Activated T-helper 1 cell treated with anti-CD3 and anti-CD28 coated beads, Interleukin-12 subunit alpha, Interleukin-12 subunit beta, Interleukin-2, Interleukin-4 antibody, amounts not matched to agents 30 ng/mL and 10 ng/mL and 1 ng/mL, durations not matched to agents 14 hours and 24 hours and 36 hours (primary cell): ENCODE results near the gene CLCNKA. TPM values are rescaled to one million over a fixed set of nuclear protein-coding genes. Genes with fewer than 3 reads are reported as not detected.

Experiments
- DNase-seq: peaks from one replicate; pipeline ENCODE4 v3.0.0; 2021; ENCODE audit warnings: low spot score
- H3K27ac Mint-ChIP-seq: one replicate; pipeline ENCODE4 v1.8.0; 2021; ENCODE audit warnings: mild to moderate bottlenecking, mixed read lengths
- H3K27me3 Mint-ChIP-seq: one replicate; pipeline ENCODE4 v1.8.0; 2022; ENCODE audit warnings: mild to moderate bottlenecking, moderate library complexity, mixed read lengths; ENCODE audit not compliant: insufficient read depth
- H3K36me3 Mint-ChIP-seq: one replicate; pipeline ENCODE4 v1.8.0; 2021; ENCODE audit warnings: low read depth, mixed read lengths
- H3K4me1 Mint-ChIP-seq: one replicate; pipeline ENCODE4 v1.8.0; 2021; ENCODE audit warnings: low read depth, mixed read lengths
- H3K4me3 Mint-ChIP-seq: one replicate; pipeline ENCODE4 v1.8.0; 2021; ENCODE audit warnings: mild to moderate bottlenecking, moderate library complexity, mixed read lengths
- H3K9me3 Mint-ChIP-seq: one replicate; pipeline ENCODE4 v1.8.0; 2021; ENCODE audit warnings: mixed read lengths
- intact Hi-C: fragments of 100-400 bp; cut with micrococcal nuclease; formaldehyde crosslinking; loops from one replicate; pipeline ENCODE4 v1.15.1; 2024
- total RNA-seq: library from RNA; stranded (reverse); gene quantifications from 2 replicates; pipeline ENCODE4 v1.2.3, GENCODE V29; 2022

CLCNKA gene
- total RNA-seq, 1 donor from 2014 or later: not detected

GRCh38 chr1:16067933-16068332 lies 46.1 kb downstream of the CLCNKA start:
- Mint-ChIP-seq H3K27ac (no peak overlapping the region), H3K27me3 (peaks cover 22% of the 10 kb centered on the region), H3K9me3 (no peaks in the 10 kb centered on the region), H3K4me3 (no peak overlapping the region), H3K36me3 (no peaks in the 10 kb centered on the region), H3K4me1 (peaks cover 42% of the 10 kb centered on the region)
- intact Hi-C loops: no loop called here
- no peak for DNase-seq

- no peaks in the 10 kb centered on the region for H3K9me3 Mint-ChIP-seq
Observed at GRCh38 chr1:16068356-16069270, 46.8 kb downstream of the CLCNKA start.

GRCh38 chr1:16070640-16071355 lies 49.0 kb downstream of the CLCNKA start:
- H3K36me3 Mint-ChIP-seq: no peaks in the 10 kb centered on the region
- no peaks in the 10 kb centered on the region for H3K9me3 Mint-ChIP-seq
- no peak overlapping the region for H3K27ac Mint-ChIP-seq
- H3K4me1 Mint-ChIP-seq: peaks cover 30% of the 10 kb centered on the region
- intact Hi-C loops: no loop called here
- H3K4me3 Mint-ChIP-seq: no peak overlapping the region
- H3K27me3 Mint-ChIP-seq: peaks cover 31% of the 10 kb centered on the region
- DNase-seq: no peak

More at GRCh38 chr1:16068356-16069270, 46.8 kb downstream of the CLCNKA start:
- no peak for DNase-seq
- intact Hi-C loops: no loop called here
- H3K4me1 Mint-ChIP-seq: peaks cover 40% of the 10 kb centered on the region
- no peaks in the 10 kb centered on the region for H3K36me3 Mint-ChIP-seq
- H3K27ac Mint-ChIP-seq: peak overlapping the region; percentile 42
- no peak overlapping the region for H3K4me3 Mint-ChIP-seq
- H3K27me3 Mint-ChIP-seq: peaks cover 22% of the 10 kb centered on the region

DNA sequence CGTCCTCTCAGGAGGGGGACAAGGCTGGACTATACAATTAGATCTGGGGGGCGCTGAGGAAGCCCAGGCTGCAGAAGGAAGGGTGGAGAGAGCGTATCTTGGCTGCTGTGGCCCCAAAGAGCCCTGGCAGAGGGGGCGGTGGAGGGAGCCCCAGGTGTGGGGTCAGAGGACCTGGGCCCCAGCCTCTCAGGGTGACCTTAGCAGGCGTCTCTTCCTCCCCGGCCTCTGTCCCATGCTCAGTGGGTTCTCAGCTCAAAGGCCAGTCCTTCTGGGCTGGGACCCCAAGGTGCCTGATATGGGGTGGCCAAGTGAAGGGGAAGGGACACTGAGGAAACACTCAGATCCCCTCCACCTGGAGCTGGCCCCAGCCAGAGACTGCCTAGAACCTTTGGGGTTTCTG lies 49.8 kb downstream of the CLCNKA start:
- Mint-ChIP-seq H3K27me3 (peaks cover 30% of the 10 kb centered on the region), H3K9me3 (no peaks in the 10 kb centered on the region), H3K36me3 (no peaks in the 10 kb centered on the region), H3K27ac (no peak overlapping the region), H3K4me3 (no peak overlapping the region), H3K4me1 (peaks cover 30% of the 10 kb centered on the region)
- intact Hi-C loops: no loop called here
- DNase-seq: no peak

- DNase-seq: no peak
- peaks cover 29% of the 10 kb centered on the region for H3K27me3 Mint-ChIP-seq
- H3K4me3 Mint-ChIP-seq: no peak overlapping the region
- peaks cover 30% of the 10 kb centered on the region for H3K4me1 Mint-ChIP-seq
- intact Hi-C loops: no loop called here
- H3K36me3 Mint-ChIP-seq: no peaks in the 10 kb centered on the region
- no peak overlapping the region for H3K27ac Mint-ChIP-seq
- H3K9me3 Mint-ChIP-seq: no peaks in the 10 kb centered on the region
Observed at GRCh38 chr1:16072095-16072494, 50.3 kb downstream of the CLCNKA start.

DNA sequence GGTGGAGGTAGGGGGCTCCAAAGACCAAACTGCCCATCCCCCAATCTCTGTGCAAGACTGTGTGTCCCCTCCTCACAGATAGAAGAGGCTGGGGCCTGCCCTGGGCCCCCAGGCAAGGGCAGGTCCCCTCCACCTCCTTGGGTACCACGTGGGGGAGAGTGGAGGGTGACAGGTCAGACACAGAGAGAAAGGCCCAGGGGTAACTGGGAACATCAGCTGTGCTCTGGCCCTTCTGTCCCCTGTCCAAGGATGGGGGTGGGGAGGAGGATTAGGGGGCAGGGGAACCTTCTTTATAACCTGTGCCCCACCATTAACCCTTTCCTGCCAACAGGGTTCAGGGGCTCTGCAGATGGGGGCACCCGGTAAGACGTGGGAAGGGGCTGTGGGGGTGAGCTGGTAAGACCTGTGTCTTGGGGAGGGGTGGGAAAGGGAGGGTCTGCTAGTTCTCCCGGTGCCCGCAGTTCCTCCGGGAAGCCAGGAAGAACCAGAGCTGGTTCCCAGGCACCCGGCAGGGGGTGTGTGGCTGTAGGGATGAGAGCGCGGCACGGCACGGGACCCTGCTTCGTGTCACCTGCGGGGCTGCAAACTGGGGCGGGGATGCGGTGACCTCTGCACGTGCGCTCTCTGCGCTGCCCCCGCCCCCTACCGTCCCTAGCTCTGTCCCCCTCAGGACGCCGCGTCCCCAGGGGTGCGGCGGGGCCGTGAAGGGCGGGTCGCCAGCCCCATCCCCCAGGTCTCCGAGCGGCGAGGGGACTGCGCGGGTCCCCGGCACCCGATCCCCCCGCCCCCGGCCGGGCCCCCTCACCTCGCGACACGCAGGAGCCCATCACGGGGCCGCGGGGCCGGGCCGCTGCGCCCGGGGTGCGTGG lies 51.0 kb downstream of the CLCNKA start:
- peaks cover 30% of the 10 kb centered on the region for H3K4me1 Mint-ChIP-seq
- intact Hi-C loops: no loop called here

GRCh38 chr1:16073490-16074119 lies 51.8 kb downstream of the CLCNKA start, which contains the start of gene FAM131C:
FAM131C (minus strand) TSS chr1:16073651; CDS start chr1:16073442, 209 bp downstream.
- intact Hi-C loops: no loop called here
- H3K27ac Mint-ChIP-seq: peak within 1 kb of the TSS; percentile 16
- H3K36me3 Mint-ChIP-seq: no peaks in the 10 kb centered on the region
- peaks cover 29% of the 10 kb centered on the region for H3K27me3 Mint-ChIP-seq
- no peaks in the 10 kb centered on the region for H3K9me3 Mint-ChIP-seq
- peaks cover 29% of the 10 kb centered on the region for H3K4me1 Mint-ChIP-seq
- H3K4me3 Mint-ChIP-seq: peak within 1 kb of the TSS; percentile 72
- DNase-seq: peak; percentile 22

More for the DNA sequence above, 51.0 kb downstream of the CLCNKA start:
- Mint-ChIP-seq H3K4me3 (peak overlapping the region; percentile 42), H3K36me3 (no peaks in the 10 kb centered on the region), H3K27ac (no peak overlapping the region), H3K27me3 (peaks cover 29% of the 10 kb centered on the region), H3K9me3 (no peaks in the 10 kb centered on the region)
- DNase-seq: no peak

DNA sequence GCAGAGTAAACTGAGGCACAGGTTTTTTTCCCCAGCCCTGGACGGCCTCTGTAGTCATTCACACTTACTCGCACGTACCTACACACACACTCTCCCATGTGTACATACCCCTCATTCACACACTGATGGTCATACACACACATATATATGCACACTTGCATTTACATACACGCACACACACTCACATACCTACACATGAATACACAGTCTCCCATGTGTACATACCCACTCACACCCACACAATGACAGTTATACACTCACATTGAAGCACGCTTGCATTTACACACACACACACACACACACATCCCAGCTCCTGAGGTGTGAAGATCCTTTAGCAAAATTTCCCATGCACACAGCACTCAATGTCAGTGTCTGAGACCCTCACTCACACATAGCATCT lies 52.4 kb downstream of the CLCNKA start:
- no peaks in the 10 kb centered on the region for H3K36me3 Mint-ChIP-seq
- peaks cover 31% of the 10 kb centered on the region for H3K4me1 Mint-ChIP-seq
- peak overlapping the region; percentile 72 for H3K4me3 Mint-ChIP-seq
- intact Hi-C loops: no loop called here
- peaks cover 26% of the 10 kb centered on the region for H3K27me3 Mint-ChIP-seq
- no peak for DNase-seq
- no peak overlapping the region for H3K27ac Mint-ChIP-seq
- no peaks in the 10 kb centered on the region for H3K9me3 Mint-ChIP-seq

DNA sequence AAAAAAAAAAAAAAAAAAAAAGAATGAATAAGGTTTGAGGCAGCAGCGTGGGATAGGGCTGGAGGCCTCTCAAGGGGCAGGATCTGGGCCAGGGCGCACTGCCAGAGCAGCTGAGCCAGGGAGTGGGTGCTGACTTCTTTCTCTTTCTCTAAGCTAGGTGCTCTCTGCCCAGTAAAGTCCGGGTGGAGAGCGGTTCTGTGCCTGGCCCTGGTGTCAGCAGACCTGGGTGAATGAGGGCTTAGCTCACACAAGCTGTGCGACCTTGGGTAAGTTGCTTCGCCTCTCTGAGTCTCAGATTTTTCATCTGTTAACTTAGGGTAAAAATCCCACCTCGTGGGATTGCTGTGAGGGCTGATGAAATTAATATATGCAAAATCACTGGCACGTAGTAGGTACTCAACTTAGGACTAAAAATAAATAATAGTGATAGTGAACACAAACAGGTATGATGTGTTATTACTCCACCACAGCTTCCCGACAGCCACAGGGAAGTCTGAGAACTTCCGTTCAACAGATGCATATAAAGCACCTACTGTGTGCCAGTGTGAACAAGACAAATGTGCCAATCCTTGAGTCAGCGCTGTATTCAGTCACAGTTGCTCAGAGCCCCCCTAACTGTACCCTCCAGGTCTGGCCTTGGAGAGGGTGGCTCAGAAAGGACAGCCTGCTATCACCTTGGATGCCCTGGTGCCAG lies 53.6 kb downstream of the CLCNKA start:
- Mint-ChIP-seq H3K4me3 (no peak overlapping the region), H3K27me3 (peaks cover 26% of the 10 kb centered on the region), H3K36me3 (no peaks in the 10 kb centered on the region), H3K9me3 (no peaks in the 10 kb centered on the region), H3K4me1 (peaks cover 25% of the 10 kb centered on the region), H3K27ac (no peak overlapping the region)
- intact Hi-C loops: no loop called here
- DNase-seq: no peak

DNA sequence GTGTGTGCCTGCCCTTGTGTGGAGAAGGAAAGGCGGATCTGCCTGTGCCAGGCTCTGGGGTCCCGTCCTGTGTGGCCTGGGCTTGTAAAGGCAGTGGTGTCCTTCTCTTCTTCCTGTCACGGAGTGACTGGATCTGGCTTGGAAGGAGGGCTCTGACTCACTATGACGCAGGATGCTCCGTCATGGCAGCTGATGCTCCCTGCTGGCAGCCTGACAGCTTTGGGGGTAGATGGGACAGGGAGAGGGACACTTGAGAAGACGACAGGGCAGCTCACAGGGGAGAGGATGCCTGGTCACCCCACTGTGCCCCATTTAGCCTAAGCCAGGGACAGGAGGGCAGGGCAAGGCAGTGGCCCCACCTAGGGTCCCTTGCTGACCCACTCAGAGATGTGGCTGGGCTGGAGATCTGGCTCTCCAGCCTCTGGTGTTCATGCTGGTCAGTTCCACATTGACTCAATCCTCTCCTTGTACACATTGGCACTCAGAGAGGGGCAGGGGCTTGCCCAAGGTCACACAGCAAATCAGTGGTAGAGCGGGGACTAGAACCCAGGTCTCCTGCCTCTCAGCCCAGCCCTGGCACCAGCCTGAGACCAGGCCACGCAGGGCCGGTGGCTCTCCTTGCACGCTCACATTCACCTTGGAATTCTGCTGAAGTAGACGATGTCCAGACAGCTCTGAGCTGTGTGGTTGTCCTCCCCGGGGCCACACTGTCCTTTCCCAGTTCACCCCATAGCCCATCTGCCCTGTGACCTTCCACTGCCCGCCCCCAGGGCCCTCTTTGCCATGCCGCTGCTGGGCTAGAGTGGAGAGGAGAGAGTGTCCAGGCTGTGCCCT lies 54.4 kb downstream of the CLCNKA start:
- Mint-ChIP-seq H3K27ac (no peak overlapping the region), H3K9me3 (no peaks in the 10 kb centered on the region), H3K4me1 (peaks cover 20% of the 10 kb centered on the region), H3K27me3 (peaks cover 23% of the 10 kb centered on the region), H3K4me3 (no peak overlapping the region), H3K36me3 (no peaks in the 10 kb centered on the region)
- intact Hi-C loops: no loop called here
- DNase-seq: no peak

DNA sequence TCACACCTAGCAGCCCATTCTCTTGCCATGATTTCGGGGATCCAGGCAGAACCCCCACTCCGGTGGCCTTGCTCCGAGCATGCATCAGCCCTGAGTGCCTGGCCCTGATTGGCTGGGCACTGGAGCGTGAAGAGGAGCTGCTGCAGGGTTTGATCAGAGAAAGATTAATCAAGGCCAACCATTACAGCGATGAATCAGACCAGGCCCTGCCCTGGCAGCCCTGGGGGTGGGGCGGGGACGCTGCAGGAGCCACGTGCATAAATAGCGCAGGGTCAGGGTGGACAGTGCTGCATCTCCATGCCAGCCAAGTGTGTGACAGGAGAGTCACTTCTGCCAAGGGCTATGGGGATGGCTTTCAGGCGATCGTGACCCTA lies 55.0 kb downstream of the CLCNKA start:
- DNase-seq: no peak
- peaks cover 19% of the 10 kb centered on the region for H3K4me1 Mint-ChIP-seq
- H3K9me3 Mint-ChIP-seq: no peaks in the 10 kb centered on the region
- no peak overlapping the region for H3K4me3 Mint-ChIP-seq
- intact Hi-C loops: no loop called here
- no peaks in the 10 kb centered on the region for H3K36me3 Mint-ChIP-seq
- peaks cover 18% of the 10 kb centered on the region for H3K27me3 Mint-ChIP-seq
- no peak overlapping the region for H3K27ac Mint-ChIP-seq
